GM06990 (cell line): ENCODE results near the gene NAB1.
A peak's percentile ranks its signal among the peaks of the same experiment; 100 is the strongest.

ENCODE experiments used
- DNase-seq: peaks from one replicate; pipeline ENCODE4 v3.0.0-alpha.2; 2011; ENCODE audit not compliant: insufficient read length; ENCODE audit errors: extremely low read depth
- H3K27me3 ChIP-seq: replicated peaks from 2 replicates; pipeline ENCODE4 v1.6.0; 2011; ENCODE audit warnings: low read length; ENCODE audit not compliant: control insufficient read depth, insufficient read depth
- H3K36me3 ChIP-seq: 2 replicates; pipeline ENCODE4 v1.5.1; 2011; ENCODE audit warnings: low read length; ENCODE audit not compliant: control insufficient read depth, insufficient read depth
- H3K4me3 ChIP-seq: replicated peaks from 2 replicates; pipeline ENCODE4 v1.5.1; 2011; ENCODE audit warnings: low read depth, mild to moderate bottlenecking, control low read depth, low read length
- CTCF ChIP-seq: IDR thresholded peaks from 2 replicates; pipeline ENCODE4 v1.5.1; 2011; ENCODE audit warnings: low read length, control low read depth, mild to moderate bottlenecking, inconsistent platforms; ENCODE audit not compliant: insufficient read depth, poor library complexity, severe bottlenecking

The NAB1 gene

GRCh38 chr2:190649035-190649797 lies at the start of gene NAB1:
TSS of gene NAB1 (plus strand) at chr2:190649083. CDS start at chr2:190659177, 10,094 bp downstream.
- Histone ChIP-seq H3K27me3 (no peaks in the 10 kb centered on the region), H3K4me3 (peak within 1 kb of the TSS; percentile 90), H3K36me3 (no peaks in the 10 kb centered on the region)
- no peak for TF ChIP-seq CTCF
- DNase-seq, result peak; percentile 76

- DNase-seq, result no peak
- Histone ChIP-seq H3K36me3 (no peaks in the 10 kb centered on the region), H3K4me3 (no peak overlapping the region), H3K27me3 (no peaks in the 10 kb centered on the region)
- TF ChIP-seq CTCF, result no peak
Observed at GRCh38 chr2:190599546-190600220, 49.2 kb upstream of the NAB1 start.

GRCh38 chr2:190600293-190601103 lies 48.4 kb upstream of the NAB1 start:
- no peak for DNase-seq
- Histone ChIP-seq H3K27me3 (no peaks in the 10 kb centered on the region), H3K4me3 (no peak overlapping the region), H3K36me3 (no peaks in the 10 kb centered on the region)
- no peak for TF ChIP-seq CTCF

GRCh38 chr2:190603374-190603773 lies 45.5 kb upstream of the NAB1 start:
- no peaks in the 10 kb centered on the region for H3K36me3 ChIP-seq
- no peak overlapping the region for H3K4me3 ChIP-seq
- TF ChIP-seq CTCF, result no peak
- DNase-seq, result no peak
- H3K27me3 ChIP-seq, result no peaks in the 10 kb centered on the region

- no peaks in the 10 kb centered on the region for H3K36me3 ChIP-seq
- no peaks in the 10 kb centered on the region for H3K27me3 ChIP-seq
- TF ChIP-seq CTCF, result no peak
- H3K4me3 ChIP-seq, result no peak overlapping the region
- DNase-seq, result no peak
Observed at GRCh38 chr2:190607014-190607597, 41.8 kb upstream of the NAB1 start.
